ENCODE data around the gene PDS5B.
"Not testable (repeated sequence)": the region's sequence is repeated elsewhere in the genome, so short reads cannot be mapped to it uniquely, and the experiment has no call there.

PDS5B gene

GRCh38 chr13:32720026-32720425, 133.8 kb downstream of the PDS5B start:
- Histone ChIP-seq H3K4me3 (ENCODE audit: insufficient read depth, low read length, poor library complexity, severe bottlenecking) (no peak overlapping the region), H2AFZ (ENCODE audit: low read depth, low read length, severe bottlenecking) (no peak overlapping the region), H3K79me2 (ENCODE audit: insufficient read depth, low read length) (peaks cover 7% of the 10 kb centered on the region), H3K9me2 (replicated peaks; ENCODE audit: insufficient read depth, low read length) (no peaks in the 10 kb centered on the region), H3K27me3 (ENCODE audit: low read length) (no peaks in the 10 kb centered on the region), H3K27ac (ENCODE audit: low read depth, low read length) (no peak overlapping the region), H3K9me3 (ENCODE audit: insufficient read depth, low read length) (peaks cover 4% of the 10 kb centered on the region; the same call in 1 of the 2 replicates), H3K4me2 (ENCODE audit: low read depth, low read length, poor library complexity, severe bottlenecking) (no peak overlapping the region), H3K9ac (ENCODE audit: low read length) (no peak overlapping the region), H3K36me3 (ENCODE audit: low read length) (peaks cover 24% of the 10 kb centered on the region), H3F3A (ENCODE audit: insufficient read depth) (0 out of 2 replicates have a peak, but pooled peaks cover 8% of the 10 kb centered on the region), H4K20me1 (ENCODE audit: low read depth, low read length) (no peaks in the 10 kb centered on the region)
- no peak for TF ChIP-seq EZH2phosphoT487 (conservative IDR thresholded peaks at IDR 0.05; ENCODE audit: low read length)
- TF ChIP-seq, protein P1, sequence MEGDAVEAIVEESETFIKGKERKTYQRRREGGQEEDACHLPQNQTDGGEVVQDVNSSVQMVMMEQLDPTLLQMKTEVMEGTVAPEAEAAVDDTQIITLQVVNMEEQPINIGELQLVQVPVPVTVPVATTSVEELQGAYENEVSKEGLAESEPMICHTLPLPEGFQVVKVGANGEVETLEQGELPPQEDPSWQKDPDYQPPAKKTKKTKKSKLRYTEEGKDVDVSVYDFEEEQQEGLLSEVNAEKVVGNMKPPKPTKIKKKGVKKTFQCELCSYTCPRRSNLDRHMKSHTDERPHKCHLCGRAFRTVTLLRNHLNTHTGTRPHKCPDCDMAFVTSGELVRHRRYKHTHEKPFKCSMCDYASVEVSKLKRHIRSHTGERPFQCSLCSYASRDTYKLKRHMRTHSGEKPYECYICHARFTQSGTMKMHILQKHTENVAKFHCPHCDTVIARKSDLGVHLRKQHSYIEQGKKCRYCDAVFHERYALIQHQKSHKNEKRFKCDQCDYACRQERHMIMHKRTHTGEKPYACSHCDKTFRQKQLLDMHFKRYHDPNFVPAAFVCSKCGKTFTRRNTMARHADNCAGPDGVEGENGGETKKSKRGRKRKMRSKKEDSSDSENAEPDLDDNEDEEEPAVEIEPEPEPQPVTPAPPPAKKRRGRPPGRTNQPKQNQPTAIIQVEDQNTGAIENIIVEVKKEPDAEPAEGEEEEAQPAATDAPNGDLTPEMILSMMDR (IDR thresholded peaks at IDR 0.05; ENCODE audit: insufficient read depth, low read length, poor library complexity, severe bottlenecking) = no peak

DNA sequence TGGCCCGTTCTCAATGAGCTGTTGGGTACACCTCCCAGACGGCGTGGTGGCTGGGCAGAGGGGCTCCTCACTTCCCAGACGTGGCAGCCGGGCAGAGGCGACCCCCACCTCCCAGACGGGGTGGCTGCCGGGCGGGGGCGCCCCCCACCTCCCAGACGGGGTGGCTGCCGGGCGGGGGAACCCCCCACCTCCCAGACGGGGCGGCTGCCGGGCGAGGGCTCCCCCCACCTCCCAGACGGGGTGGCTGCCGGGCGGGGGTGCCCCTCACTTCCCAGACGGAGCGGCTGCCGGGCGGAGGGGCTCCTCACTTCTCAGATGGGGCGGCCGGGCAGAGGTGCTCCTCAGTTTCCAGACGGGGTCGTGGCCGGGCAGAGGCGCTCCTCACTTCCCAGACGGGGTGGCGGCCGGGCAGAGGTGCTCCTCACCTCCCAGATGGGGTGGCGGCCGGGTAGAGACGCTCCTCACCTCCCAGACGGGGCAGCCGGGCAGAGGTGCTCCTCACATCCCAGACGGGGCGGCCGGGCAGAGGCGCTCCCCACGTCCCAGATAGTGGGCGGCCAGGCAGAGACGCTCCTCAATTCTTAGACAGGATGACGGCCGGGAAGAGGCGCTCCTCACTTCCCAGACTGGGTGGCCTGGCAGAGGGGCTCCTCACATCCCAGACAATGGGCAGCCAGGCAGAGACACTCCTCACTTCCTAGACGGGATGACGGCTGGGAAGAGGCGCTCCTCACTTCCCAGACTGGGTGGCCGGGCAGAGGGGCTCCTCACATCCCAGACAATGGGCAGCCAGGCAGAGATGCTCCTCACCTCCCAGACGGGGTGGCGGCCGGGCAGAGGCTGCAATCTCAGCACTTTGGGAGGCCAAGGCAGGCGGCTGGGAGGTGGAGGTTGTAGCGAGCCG, 135.1 kb downstream of the PDS5B start:
- not testable (repeated sequence) for H3K9me3 ChIP-seq (ENCODE audit: insufficient read depth, low read length); H3F3A ChIP-seq (ENCODE audit: insufficient read depth); H3K9me2 ChIP-seq (replicated peaks; ENCODE audit: insufficient read depth, low read length); H3K9ac ChIP-seq (ENCODE audit: low read length); H4K20me1 ChIP-seq (ENCODE audit: low read depth, low read length); H3K27me3 ChIP-seq (ENCODE audit: low read length); H3K4me2 ChIP-seq (ENCODE audit: low read depth, low read length, poor library complexity, severe bottlenecking); H3K27ac ChIP-seq (ENCODE audit: low read depth, low read length); H2AFZ ChIP-seq (ENCODE audit: low read depth, low read length, severe bottlenecking); H3K4me3 ChIP-seq (ENCODE audit: insufficient read depth, low read length, poor library complexity, severe bottlenecking)
- Histone ChIP-seq H3K36me3 (ENCODE audit: low read length) (peaks cover 20% of the 10 kb centered on the region), H3K79me2 (ENCODE audit: insufficient read depth, low read length) (peaks cover 14% of the 10 kb centered on the region)

GRCh38 chr13:32722340-32722739, 136.1 kb downstream of the PDS5B start:
- Histone ChIP-seq H3K9me2 (replicated peaks; ENCODE audit: insufficient read depth, low read length) (no peaks in the 10 kb centered on the region), H3K4me3 (ENCODE audit: insufficient read depth, low read length, poor library complexity, severe bottlenecking) (no peak overlapping the region), H3K79me2 (ENCODE audit: insufficient read depth, low read length) (peaks cover 22% of the 10 kb centered on the region), H3K27me3 (ENCODE audit: low read length) (no peaks in the 10 kb centered on the region), H4K20me1 (ENCODE audit: low read depth, low read length) (no peaks in the 10 kb centered on the region), H3K9me3 (ENCODE audit: insufficient read depth, low read length) (peaks cover 4% of the 10 kb centered on the region; the same call in 1 of the 2 replicates), H3K27ac (ENCODE audit: low read depth, low read length) (no peak overlapping the region), H3K36me3 (ENCODE audit: low read length) (peaks cover 20% of the 10 kb centered on the region), H3F3A (ENCODE audit: insufficient read depth) (0 out of 2 replicates have a peak, but pooled peaks cover 8% of the 10 kb centered on the region), H3K4me2 (ENCODE audit: low read depth, low read length, poor library complexity, severe bottlenecking) (no peak overlapping the region), H3K9ac (ENCODE audit: low read length) (no peak overlapping the region), H2AFZ (ENCODE audit: low read depth, low read length, severe bottlenecking) (no peak overlapping the region)
- TF ChIP-seq, protein P1 (IDR thresholded peaks at IDR 0.05; ENCODE audit: insufficient read depth, low read length, poor library complexity, severe bottlenecking) = no peak
- TF ChIP-seq EZH2phosphoT487 (conservative IDR thresholded peaks at IDR 0.05; ENCODE audit: low read length) = no peak

- Histone ChIP-seq H3K4me3 (ENCODE audit: insufficient read depth, low read length, poor library complexity, severe bottlenecking) (no peak overlapping the region), H2AFZ (ENCODE audit: low read depth, low read length, severe bottlenecking) (no peak overlapping the region), H3K9me2 (replicated peaks; ENCODE audit: insufficient read depth, low read length) (no peaks in the 10 kb centered on the region), H4K20me1 (ENCODE audit: low read depth, low read length) (no peaks in the 10 kb centered on the region), H3K9ac (ENCODE audit: low read length) (no peak overlapping the region), H3K79me2 (ENCODE audit: insufficient read depth, low read length) (peaks cover 30% of the 10 kb centered on the region), H3K4me2 (ENCODE audit: low read depth, low read length, poor library complexity, severe bottlenecking) (no peak overlapping the region), H3K9me3 (ENCODE audit: insufficient read depth, low read length) (peaks cover 4% of the 10 kb centered on the region; the same call in 1 of the 2 replicates), H3K27me3 (ENCODE audit: low read length) (no peaks in the 10 kb centered on the region), H3F3A (ENCODE audit: insufficient read depth) (0 out of 2 replicates have a peak, but pooled peaks cover 8% of the 10 kb centered on the region), H3K27ac (ENCODE audit: low read depth, low read length) (no peak overlapping the region), H3K36me3 (ENCODE audit: low read length) (peaks cover 23% of the 10 kb centered on the region)
- TF ChIP-seq, protein P1 (IDR thresholded peaks at IDR 0.05; ENCODE audit: insufficient read depth, low read length, poor library complexity, severe bottlenecking) = no peak
- TF ChIP-seq EZH2phosphoT487 (conservative IDR thresholded peaks at IDR 0.05; ENCODE audit: low read length) = no peak
Observed at GRCh38 chr13:32723987-32724386, 137.7 kb downstream of the PDS5B start.

Measured in SU-DHL-6 (cell line).